SKM-1 treated with dmso at 0.1 percent for 144 hours (cell line): ENCODE results near the gene SLC25A25.
A peak's percentile ranks its signal among the peaks of the same experiment; 100 is the strongest.
"Not testable (repeated sequence)": the region's sequence is repeated elsewhere in the genome, so short reads cannot be mapped to it uniquely, and the experiment has no call there.

Experiments used
- DNase-seq: peaks from one replicate; lab custom pipeline; 2025; ENCODE audit not compliant: unreplicated experiment; lab: John Stamatoyannopoulos, UW

SLC25A25 gene

DNA sequence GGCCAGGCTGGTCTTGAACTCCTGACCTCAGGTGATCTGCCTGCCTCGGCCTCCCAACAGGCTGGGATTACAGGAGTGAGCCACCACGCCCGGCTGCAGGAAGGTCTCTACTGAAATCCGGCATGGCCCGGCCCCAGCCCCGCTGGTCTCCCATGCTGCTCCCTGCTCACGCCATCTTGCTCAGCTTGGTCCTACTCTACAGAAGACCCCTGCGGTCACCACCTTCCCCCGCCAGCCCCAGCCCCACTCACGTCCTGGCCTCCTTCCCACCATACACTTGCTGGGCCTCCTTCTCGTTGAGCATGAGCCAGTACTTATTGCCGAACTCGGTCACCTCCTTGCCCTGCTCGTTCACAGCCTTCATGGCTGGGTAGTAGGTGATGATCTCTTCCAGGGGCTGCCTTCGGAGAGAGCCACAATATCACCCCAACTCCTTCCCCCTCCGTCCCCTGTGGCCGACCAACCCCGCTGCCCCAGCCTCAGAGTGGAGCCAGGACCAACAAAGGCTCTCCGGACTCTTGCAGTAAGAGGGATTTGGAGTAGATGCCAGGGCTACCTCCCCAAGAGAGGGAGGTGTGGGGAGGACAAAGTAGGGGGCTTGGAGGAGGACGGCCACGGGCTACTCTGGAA is 55.5 kb downstream of the SLC25A25 start:
- DNase-seq: no peak

DNA sequence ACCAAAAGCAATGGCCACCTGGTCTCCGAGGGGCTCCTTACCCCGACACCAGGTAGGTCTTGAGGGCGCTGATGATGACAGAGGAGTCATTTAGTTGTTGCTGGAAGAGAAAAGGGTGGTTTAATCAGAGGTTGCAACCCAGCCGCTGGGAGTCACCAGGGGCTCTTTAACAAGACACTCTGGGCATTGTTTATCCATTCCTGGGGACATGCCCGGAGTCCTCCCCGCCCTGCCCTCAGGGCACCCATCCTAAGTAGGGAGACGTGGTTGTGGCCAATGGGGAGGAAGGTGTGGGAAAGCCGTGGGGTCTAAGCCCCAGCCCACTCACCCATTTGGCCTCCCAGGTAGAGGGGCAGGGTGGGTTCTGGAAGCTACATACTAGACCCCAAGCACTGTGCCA is 56.4 kb downstream of the SLC25A25 start:
- no peak for DNase-seq

DNA sequence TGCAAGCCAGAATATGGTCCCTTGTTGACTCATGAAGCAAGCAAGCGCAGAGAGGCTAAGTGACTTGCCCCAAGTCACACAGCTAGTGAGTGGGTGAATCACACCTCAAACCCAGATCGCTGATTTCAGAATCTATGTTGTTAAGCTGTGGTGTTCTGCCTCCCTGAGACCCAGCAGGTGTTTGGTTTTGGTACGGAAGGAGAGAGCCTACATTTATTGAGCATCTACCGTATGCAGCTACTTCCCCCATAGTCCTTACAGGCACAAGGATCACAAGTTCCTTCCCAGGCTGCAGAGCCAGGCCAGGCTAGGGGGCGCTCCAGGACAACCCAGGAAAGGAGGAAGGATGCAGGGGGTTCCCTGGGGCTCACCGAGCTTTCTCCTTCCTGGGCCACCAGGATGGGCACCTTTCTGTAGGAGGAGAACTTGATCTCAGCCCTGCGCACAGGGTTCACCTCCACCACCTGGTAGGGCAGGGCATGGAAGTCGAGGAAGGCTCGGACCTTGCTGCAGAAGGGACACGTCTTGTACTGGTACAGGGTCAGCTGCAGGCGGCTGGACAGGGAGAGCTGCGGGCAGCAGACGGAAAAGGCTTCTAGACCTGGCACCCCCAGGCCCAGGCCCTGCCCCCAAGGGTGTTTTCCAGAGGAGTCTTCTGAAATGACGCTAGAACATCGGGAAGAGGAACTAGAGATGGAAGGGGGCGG is 57.0 kb downstream of the SLC25A25 start:
- DNase-seq: peak; percentile 55

DNA sequence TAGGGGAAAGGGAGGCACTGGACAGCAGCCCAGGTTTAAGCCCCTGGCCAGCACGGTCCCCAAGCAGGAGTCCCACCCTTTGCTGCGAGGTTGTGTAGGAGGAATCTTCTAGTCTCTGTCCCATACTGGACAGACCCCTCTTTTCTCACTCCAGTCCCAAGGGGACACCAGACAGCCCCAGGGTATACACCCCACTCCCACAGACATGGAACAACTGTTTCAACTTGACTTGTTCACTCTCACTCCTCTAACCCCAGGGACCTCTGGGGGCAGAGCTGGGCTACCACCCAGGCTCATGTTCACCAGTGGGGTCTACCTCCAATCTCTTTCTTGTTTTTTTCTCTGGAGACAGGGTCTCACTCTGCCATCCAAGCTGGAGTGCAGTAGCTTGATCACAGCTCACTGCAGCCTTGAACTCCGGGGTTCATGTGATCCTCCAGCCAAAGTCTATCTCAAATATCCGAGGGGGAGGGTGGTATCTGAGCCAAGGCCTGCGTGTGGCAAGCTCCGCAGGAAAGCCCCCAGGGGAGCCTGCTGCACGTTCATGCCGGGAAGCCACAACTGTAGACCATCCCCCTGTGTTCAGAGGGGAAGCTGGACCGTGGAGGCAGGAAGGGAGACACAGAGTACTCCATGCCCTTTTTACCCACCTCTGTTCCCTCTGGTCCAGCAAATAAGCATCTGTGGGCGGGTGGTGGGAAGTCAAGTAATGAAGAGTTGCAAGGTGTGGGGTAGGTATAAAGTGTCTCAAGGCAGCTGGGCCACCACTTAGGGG is 57.7 kb downstream of the SLC25A25 start:
- no peak for DNase-seq

DNA sequence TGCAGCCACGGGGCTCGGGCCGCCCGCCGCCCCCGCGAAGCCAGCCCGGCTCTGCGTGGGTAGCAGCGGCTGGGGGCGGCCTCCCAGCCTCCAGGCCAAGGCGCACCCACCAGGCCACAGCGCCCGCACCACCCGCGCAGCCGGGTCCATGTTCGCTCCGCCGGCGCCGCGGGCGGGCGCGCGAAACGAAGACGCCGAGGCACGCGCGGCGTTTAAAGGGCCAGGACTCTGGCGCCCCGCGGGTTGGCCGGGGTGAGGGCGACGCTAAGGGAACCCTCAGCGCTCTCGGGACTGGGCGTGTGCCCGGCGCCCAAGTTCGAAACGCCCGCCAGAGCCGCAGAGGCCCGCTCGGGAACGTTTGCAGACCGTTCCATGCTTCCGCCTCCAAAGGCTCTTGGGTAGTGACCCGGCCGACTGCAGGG is 59.5 kb downstream of the SLC25A25 start, which contains the start of gene PTGES2:
TSS of gene PTGES2 (minus strand) at position 162 of the 422 bp plus-strand sequence. CDS start at position 150, 12 bp downstream.
- DNase-seq: peak; percentile 44

DNA sequence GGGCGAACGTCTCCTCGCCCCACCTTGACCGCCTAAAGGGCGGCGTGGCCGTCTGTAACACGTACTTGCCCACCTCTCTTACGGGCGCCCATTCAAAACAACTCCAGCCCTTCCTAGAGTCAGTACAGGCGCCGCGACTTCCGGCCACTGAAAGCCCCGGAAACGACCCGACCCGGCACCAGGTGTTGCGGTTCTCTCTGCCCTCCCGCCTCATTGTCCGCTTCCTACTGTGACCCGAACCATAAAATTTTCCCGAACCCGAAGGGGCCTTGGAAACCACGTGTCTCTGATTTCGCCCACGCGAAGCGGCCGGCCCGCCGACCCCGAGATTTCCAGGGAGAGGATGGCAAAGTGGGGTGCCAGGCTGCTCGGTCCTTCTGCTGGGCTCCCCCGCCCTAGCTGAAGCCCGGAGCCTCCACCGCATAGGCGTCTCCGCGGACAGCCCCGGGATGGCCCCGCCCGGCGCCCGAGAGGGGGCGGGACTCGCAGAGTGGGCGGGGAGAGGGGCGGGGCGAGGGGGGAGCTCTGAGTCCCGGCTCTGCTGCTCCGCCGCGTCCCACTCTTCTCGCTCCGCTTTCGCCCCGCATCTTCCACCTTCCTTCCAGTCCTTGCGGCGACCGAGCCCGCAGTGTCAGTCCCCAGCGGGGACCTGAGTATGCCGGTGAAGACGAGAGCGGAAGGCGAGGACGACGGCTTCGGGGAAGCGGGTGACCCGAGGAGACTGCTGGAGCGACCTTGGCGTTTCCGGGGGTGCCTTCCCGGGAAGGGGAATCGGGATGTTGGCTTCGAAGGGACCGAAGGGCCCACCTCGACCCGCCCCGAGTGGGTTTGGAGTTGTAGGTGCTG is 60.2 kb downstream of the SLC25A25 start:
- DNase-seq: peak; percentile 85

DNA sequence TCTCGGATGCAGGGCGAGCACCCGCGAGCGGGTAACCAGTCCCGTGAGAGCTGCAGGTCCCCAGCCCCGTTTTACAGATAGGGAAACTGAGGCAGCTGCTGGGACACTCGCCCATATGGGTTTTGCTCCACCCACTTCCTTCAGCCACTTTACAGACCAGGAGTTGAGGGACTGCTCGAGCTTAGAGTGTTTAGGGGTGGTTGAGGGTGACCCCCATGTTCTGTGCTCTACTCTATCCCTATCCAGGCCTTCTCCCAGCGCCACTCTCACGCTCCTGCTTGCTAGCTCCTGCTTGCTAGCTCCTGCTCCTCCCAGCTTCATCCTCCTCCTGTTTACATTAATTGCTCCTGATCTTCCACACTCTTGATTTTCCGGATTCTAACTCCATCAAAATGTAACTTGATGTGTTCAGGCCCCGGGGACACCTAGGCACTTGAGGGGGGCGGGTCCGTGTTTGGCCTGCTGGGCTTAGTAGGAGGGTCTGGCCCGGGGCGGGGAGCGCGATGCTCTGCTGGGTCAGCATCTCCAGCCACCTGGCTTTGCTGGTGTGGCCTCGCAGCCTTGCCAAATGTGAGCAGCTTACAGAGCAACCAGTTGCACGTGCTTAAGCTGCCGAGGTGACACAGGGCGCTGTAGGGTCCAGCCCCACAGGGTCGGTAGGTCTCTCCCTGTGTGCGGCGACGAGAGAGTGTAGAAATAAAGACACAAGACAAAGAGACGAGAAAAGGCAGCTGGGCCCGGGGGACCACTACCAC is 61.0 kb downstream of the SLC25A25 start:
- DNase-seq: no peak

DNA sequence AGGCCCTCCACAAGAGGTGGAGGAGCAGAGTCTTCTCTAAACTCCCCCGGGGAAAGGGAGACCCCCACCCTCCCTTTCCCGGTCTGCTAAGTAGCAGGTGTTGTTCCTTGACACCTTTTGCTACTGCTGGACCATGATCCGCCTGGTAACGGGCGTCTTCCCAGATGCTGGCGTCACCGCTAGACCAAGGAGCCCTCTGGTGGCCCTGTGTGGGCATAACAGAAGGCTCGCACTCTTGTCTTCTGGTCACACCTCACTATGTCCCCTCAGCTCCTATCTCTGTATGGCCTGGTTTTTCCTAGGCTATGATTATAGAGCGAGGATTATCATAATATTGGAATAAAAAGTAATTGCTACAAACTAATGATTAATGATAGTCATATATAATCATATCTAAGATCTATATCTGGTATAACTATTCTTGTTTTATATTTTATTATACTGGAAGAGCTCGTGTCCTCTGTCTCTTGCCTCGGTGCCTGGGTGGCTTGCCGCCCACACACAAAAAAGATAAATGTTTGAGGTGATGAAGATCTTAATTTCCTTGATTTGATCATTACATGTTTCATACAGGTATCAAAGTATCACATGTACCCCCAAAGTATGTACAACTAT is 62.1 kb downstream of the SLC25A25 start:
- DNase-seq: not testable (repeated sequence)

DNA sequence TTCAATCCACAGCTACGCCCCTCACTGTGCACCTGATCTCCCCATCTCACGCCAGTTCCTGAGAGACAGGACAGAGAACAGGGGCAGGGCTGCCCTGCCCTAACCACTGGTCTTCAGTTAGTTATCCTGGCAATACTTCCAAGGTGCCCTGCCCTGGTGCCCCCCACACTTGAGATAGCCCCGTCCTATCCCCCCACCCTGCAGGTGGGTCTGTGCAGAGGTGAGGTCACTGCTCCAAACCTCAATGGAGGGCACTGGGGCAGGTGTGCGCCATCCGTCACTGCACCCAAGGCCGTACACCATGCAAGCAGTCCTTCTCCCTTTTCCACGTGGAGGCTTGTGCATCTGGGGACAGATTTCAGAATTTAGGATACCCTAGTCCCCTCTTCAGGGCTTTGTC is 62.6 kb downstream of the SLC25A25 start:
- not testable (repeated sequence) for DNase-seq

DNA sequence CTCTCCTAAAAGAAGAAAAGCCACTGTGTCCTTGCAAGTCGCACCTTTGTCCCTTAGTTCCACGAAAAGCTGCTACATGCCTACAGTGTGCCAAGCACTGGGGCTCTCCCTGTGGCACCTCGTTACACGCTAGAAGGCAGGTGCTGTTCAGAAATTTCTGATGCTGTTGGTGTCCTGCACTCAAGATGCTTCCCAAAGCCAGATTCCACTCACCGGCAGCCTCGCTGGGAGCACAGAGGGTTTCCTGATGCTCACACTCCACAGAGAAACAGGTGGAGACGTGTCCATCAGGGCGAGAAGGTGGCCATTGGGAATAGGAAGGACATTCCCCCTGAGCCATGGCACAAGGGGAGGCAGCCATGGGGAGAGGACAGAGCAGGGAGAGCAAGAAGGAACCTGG is 63.3 kb downstream of the SLC25A25 start:
- not testable (repeated sequence) for DNase-seq

DNA sequence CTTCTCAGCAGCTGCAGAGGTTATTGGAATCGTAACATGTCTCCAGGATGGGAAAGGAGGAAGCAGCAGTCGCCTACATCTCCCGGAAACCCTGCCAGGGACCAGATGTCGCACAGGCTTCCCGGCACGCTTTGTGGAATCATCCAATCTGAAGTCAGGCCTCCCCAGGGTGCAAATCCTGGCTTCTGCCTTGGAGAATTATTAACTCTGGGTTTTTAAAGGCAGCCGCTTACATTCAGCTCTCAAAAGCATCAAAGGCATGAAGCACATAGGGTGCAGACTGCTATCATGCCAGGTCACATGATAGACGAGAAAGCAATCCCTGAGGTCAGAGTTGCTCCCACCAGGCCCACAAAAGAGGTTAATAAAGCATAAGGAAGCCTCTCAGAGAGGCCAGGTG is 64.1 kb downstream of the SLC25A25 start:
- not testable (repeated sequence) for DNase-seq

DNA sequence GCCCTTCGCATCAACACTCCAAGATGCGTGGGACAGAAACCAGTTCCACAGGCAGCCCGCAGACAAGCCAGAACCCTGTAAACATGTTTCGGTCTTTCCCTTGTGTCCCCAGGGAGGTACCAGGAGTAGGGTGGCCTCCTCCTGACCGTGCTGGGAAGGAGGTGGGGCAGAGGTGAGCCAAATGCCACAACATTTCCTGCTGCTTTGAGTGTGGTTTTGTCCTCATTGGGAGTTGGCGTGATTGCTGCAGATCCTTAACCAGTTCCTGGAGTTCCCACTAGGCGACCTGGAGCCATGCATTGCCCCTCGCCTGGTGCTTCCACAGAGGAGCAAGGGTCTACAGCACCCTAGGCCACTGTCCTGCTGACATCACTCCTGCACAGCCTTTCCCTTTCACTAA is 67.5 kb downstream of the SLC25A25 start:
- DNase-seq: not testable (repeated sequence)

DNA sequence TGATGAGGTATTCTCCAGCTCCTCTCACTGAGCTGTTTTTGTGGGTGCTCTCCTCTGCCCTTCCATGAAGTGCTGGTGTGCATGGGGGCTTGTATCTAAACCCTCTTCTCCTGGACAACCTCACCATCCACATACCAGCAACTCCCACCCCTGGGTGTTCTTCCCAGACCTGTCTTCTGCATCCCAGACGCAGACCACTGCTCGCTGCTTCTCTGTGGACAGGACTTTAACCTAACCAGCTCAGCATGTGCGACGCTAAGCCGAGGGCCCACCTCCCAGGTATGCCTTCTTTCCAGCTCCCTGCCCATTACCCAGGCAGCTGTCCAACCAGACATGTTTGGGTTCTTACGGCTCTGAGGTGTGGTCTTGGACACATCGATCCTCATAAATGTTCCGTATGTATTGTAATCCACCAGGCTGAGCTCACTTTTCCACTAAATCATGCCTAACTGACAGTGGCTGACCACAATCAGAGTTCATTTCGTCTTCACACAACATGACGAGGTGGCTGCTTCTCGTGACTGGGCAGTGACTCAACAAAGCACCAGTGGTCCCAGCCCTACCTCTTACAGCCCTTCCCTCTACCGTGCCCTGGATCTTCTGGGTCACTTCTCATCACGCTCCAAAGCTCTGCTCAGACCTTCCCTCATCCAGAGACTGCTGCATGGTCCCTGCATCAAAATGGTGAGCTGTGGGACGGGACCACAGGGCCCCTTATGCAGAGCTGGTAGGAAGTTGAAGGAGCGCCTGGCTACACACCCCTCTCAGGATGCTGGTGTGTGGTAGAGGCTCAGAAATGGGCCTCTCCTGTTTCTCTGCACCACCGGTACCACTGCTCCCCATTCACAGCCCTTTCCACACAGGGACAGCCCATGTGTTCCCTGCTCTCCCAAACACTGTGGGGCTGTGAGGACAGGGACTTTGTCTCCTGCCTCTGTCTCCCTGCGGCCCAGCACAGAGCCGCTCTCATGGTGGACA is 69.1 kb downstream of the SLC25A25 start:
- no peak for DNase-seq

DNA sequence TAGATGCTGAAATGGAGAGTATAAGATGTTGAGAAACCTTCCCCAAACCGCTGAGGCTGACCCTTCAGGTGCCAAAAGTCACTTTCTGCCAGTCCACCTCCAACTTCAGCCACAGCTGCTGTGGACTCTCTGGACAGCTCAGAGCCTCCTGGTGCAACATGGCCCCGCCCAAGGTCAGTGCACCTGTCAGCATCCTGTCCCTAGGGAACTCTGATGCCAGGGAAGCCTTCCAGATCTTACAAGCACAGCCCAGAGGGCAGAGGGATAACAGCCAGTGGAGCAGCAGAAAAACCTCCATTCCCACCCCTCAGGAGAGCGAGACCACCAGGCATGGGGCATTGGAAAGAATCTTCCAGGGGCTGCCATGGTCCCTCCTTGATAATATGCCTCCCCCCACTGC is 70.0 kb downstream of the SLC25A25 start:
- no peak for DNase-seq

DNA sequence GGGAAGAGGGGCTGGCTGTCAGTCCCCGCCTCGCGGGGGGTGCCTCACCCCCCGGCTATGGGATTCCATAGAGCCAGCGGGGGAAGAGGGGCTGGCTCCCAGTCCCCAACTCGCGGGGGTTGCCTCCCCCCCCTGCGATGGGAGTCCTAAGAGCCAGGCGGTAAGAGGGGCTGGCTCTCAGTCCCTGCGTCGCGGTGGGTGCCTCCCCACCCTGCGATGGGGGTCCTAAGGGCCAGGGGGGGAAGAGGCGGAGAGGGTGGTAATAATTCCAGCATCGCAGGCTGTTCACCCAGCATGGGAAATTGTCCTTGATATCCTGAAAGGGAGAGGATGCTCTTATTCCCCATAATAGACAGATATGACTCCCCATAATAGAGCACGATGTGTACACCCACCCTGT is 71.6 kb downstream of the SLC25A25 start:
- DNase-seq: no peak

DNA sequence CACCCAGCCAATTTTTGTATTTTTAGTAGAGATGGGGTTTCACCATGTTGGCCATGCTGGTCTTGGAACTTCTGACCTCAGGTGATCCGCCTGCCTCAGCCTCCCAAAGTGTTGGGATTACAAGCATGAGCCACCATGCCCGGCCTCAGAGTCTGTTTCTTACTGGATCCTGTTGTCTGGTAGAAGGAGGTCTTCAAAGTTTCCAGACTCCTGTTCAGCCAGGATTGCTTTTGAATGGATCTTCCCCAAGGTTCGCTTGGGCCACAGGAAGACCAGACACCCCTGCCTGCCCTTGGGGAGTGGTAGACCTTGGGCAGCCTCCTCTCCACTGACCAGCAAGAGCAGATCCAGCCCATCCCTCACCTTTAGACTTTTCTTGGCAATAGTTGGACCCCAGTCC is 73.6 kb downstream of the SLC25A25 start:
- no peak for DNase-seq

DNA sequence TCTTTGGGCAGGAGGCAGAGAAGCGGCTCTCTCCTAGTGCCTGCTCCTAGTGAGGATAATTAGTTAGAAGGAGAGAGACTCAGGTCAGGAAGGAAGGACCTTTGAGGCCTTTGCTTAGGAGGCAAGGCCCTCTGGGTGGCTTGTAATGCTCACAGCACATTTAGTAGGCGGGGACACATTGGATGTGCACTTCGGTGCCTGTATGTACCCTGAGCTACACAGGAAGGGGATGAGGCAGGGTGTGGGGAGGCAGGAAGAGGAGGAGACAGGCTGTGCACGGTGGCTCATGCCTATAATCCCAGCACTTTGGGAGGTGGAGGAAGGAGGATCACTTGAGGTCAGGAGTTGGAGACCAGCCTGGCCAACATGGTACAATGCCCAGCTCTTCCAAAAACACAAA is 74.0 kb downstream of the SLC25A25 start:
- DNase-seq: no peak

DNA sequence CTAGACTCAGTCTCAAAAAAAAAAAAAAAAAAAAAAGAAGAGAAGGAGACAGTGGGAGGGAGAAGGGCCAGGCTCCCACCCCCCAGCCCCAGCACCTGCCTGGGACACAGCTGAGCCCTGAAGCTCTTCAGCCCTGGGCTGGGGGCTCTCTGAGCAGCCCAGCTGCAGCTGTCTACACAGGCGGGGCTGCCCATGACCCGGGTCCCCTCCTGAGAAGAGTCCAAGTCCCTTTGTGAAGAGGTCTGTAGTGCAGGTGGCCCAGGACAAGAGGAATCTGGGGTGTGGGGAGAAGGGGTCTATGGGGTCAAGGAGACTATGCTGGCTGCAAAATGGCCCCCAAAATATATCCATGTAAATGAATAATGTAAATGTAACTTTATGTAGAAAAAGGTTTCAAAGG is 74.6 kb downstream of the SLC25A25 start:
- DNase-seq: no peak
